GM18498 (cell line): Measurements from ENCODE around the gene TMEM132D.

Experiments used
- ATAC-seq: cut with Tn5 transposase; IDR thresholded peaks from one replicate; pipeline ENCODE4 v1.9.1; 2021; ENCODE audit warnings: mild to moderate bottlenecking, moderate library complexity; ENCODE audit not compliant: unreplicated experiment

TMEM132D gene

GRCh38 chr12:129606239-129606638 lies 297.6 kb downstream of the TMEM132D start:
- ATAC-seq, result no peak

DNA sequence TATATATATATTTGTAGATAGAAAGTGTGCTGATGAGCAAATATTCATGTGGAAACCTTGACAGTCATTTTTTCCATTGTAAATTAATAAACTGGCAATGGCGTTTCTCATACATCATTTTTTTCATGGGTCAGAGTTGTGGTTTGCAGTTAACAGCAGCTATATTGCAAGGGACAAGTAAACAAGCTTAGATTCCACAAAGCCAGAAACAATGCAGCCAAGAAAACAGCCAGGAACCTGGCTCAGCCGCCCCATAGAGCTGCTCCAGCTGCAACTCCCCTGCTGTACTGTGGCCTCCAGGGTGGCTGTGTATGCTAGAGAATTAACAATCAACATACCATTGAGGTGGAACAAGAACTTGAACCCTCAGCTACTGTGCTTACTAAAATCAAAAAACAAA lies 298.2 kb downstream of the TMEM132D start:
- ATAC-seq, result no peak

DNA sequence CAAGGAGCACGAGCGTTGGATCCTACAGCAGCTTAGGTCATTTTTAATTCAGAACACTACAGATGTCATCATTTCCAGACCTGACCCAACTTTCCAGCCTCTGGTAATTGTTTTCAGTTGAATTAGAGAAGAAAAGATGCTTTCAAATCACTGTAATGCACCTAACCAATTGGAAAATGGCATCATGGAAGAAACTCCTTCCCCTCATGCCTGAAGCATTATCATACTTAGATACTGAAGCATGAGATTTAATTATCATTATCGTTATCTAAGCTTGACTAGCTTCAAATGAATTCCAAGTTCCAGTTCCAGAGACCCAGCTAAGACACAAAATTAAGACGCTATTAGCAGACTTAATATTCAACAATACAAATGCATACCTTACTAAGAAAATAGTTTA lies 299.3 kb downstream of the TMEM132D start:
- ATAC-seq, result no peak

GRCh38 chr12:129599406-129599805 lies 304.4 kb downstream of the TMEM132D start:
- no peak for ATAC-seq

DNA sequence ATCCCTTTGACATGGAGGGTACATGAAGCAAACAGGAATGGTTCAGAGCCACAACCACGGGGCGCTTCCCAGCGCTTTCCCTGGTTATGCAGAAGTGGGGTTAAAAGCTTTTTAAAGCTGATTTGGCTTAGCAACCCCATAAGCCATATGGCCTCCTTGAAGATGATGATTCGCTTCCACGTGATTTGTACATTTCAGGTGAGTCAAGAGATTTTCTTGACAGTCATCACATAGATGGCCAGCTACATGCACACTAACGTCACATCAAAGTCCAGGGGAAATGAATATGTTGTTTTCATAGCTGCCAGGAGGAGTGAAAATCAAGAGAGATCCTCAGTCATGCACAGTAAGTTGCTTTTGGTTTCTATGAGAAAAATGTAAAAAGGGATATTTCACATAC lies 309.7 kb downstream of the TMEM132D start:
- no peak for ATAC-seq

DNA sequence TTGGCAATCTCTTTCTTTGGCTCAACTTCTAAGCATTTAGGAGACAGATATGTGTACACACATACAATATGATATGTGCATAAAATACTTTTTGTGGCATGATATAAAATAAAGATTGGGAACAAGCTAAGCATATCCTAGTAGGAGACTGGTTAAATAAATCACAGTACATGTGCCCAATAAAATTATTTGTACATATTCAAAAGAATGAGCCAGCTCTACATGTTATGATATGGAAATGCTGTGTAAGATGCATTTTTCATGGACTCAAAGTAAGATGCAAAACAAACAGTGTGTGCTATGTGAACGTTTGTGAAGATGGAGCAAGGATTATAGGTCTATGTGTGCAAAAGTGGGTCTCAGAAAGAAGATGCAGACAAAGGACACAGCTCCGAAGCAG lies 311.4 kb downstream of the TMEM132D start:
- ATAC-seq, result no peak

GRCh38 chr12:129589503-129589902 lies 314.3 kb downstream of the TMEM132D start:
- no peak for ATAC-seq

DNA sequence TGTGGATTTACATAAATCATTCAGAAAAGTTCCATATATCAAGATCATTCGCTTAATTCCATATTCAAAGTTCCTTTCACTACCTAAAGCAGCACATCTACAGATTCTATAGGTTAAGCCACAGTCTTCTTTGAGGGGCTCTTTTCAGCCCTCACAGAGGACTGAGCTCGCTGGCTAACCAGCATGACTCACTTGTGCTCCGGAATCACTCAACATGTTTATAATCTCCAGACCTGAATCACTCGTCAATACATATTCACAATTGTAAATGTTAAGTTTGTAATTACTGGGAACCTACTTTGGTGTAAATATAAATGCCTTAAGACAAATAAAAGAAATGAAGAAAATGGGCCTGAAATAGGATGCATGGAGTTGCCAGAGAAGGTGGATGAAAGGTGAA lies 315.7 kb downstream of the TMEM132D start:
- ATAC-seq, result no peak

GRCh38 chr12:129585296-129585695 lies 318.5 kb downstream of the TMEM132D start:
- ATAC-seq, result no peak

DNA sequence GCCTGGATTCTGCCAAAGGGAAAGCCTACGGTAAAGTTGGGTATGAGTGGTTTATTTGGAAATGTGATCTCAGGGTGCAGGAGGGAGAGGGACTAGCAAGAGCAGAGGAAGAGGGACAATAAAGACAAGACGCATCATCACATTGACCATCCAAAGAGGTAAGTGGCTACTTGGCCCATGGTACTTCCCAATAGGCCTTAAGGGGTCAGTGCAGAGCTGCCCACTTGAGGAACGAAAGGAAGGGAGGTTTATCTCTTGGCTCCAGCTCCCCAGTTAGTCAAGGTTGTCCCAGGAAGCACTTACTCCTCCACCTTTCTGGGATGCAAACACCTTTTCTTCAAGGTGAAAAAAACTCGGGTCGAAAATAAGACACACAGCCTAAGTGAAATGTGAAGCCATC lies 323.9 kb downstream of the TMEM132D start:
- ATAC-seq, result no peak

- ATAC-seq, result no peak
These were observed 331.8 kb downstream of the TMEM132D start for GRCh38 chr12:129571901-129572494.

DNA sequence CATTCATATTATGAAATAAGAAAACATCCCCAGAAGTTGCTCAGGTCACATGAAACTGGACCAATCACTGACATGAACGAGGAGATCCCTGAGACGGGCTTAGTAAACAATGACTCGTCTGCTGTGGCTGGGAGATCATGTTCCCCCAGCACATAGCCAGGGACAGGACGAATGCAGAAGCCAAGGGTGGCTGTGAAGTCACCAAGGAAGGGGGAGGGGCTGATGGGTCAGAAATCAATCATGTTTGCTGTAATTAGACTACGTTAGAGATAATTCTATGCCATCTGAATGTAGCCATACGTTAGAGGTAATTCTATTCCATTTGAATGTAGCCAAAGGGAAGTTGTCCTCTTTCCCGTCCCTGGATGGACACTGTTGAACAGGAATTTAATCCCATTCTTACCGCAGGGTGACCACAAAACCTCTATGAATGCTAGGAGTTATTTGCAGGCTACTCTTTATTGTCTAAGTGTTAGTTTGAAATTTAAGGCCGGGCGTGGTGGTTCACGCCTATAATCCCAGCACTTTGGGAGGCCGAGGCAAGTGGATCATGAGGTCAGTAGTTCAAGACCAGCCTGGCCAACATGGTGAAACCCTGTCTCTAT lies 332.9 kb downstream of the TMEM132D start:
- ATAC-seq, result no peak

GRCh38 chr12:129566800-129567199 lies 337.0 kb downstream of the TMEM132D start:
- no peak for ATAC-seq

- ATAC-seq, result no peak
These were observed 339.1 kb downstream of the TMEM132D start for GRCh38 chr12:129564768-129565167.

DNA sequence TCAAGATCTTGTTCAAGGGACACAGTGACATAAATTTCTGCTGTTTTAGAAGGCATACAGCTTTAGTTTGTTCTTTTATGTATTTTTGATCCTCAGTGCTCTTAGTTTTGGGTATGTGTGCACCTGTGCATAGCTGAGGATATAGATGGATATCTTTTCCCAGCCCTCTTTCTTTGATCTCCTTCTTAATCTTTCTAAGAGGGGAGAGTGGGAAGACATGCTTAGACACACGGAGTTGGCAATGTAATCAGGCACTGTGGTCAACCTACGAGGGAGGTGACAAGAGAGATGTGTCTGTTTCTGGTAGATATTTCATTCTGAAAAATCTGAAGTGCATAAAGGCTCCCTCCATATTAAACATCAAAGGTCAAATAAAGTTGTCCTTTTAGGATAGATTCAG lies 340.6 kb downstream of the TMEM132D start:
- ATAC-seq, result no peak

GRCh38 chr12:129561304-129561703 lies 342.5 kb downstream of the TMEM132D start:
- ATAC-seq, result no peak

GRCh38 chr12:129559776-129560175 lies 344.0 kb downstream of the TMEM132D start:
- ATAC-seq, result no peak

DNA sequence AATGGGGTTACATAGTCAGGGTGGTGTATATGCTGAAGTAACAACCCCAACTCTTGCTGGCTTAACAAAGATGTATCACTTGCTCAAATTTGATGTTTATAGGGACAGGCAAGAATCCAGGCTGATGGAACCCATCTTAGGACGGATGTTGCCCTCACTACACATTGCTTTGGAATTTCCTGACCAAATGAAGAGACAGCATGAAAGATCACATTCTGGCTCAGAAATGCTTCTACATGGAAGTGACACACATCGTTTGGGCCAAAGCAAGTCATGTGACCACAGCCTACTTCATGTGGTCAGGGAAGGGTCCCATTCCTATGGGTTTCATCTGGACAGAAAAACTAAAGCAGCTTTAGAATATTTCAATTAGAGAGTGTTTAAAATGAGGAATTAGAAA lies 345.8 kb downstream of the TMEM132D start:
- ATAC-seq, result no peak

DNA sequence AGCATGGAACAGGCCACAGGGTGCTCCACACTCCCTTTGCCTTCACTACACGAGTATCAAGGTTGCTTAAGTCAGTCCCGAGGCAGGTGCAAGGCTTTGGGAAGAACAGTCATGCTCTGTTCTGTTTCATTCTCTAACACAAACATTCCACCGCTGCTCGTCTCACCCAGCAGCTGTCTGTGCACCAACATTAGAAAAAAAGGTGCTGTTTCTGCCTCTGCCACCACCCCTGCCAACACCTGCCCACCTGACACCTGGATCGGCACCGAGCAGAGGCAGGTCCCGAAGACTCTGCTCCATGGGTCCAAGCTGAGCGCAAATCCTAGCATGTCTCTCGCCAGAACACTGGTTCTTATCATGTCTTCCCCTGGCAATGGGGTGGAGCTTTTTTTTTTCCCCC lies 347.7 kb downstream of the TMEM132D start:
- ATAC-seq, result no peak

- no peak for ATAC-seq
These were observed 350.7 kb downstream of the TMEM132D start for GRCh38 chr12:129552996-129553750.

DNA sequence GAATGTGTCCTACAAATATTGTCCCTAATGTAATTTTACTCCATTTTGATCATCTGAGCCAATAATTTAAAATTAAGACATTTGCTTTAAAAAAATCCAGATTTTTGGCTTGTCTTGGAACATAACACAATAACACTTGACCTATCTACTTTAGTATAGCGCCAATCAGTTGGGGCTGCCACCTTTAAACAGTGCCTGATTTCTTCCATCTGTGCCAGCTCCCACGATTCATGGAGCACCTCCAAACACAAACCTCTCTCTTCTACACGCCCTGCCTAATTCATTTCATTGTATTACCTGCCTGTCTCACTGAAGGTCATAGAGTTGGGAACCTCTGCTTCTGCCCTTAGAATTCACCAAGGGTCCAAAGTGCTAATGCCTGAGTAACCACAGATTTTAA lies 352.4 kb downstream of the TMEM132D start:
- no peak for ATAC-seq

DNA sequence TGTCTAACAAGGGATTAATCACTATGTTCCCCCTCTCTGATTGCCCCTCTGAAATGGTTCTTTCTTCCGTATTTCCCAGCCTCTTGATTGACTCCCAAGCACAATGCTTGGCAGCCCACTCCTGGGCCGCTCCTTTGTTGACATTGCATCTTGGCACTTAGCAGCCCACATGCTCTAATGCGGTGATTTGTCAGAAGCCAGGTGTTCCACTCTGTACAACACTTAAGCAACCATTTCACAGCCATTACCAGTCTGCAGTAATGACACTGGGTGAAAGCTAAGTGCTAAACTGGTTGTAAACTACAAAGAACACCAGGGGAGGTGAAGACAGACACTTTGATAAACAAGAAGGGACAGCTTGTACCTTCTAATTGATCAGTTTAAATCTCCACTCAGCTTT lies 353.5 kb downstream of the TMEM132D start:
- no peak for ATAC-seq
